ENCODE results near the gene C4BPA.

C4BPA gene

DNA sequence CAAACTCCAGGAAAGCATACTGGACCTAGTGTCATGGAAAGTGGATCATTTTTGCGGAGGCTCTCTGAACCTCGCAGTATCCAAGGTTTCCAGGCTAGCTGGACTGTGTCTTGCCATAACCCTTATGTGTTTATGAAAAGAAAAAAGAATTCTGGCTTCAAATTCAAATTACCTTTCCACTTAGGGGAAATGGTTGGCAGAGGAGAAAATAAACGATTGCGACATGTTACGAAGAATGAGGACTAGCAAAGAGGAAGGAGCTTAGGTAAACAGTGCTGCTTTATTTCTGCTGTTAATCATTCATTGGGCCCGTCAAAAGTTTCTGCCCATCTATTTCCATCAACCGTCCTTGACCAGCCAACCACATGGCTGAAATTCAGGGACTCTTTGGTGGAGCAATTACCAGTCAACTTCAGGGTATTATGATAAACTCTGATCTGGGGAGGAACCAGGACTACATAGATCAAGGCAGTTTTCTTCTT is at the start of gene C4BPA:
Gene C4BPA (plus strand): TSS at position 342 of the 482 bp plus-strand sequence. CDS start 8,793 bp downstream, outside the sequence.
- TF ChIP-seq, protein P1, sequence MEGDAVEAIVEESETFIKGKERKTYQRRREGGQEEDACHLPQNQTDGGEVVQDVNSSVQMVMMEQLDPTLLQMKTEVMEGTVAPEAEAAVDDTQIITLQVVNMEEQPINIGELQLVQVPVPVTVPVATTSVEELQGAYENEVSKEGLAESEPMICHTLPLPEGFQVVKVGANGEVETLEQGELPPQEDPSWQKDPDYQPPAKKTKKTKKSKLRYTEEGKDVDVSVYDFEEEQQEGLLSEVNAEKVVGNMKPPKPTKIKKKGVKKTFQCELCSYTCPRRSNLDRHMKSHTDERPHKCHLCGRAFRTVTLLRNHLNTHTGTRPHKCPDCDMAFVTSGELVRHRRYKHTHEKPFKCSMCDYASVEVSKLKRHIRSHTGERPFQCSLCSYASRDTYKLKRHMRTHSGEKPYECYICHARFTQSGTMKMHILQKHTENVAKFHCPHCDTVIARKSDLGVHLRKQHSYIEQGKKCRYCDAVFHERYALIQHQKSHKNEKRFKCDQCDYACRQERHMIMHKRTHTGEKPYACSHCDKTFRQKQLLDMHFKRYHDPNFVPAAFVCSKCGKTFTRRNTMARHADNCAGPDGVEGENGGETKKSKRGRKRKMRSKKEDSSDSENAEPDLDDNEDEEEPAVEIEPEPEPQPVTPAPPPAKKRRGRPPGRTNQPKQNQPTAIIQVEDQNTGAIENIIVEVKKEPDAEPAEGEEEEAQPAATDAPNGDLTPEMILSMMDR (IDR thresholded peaks at IDR 0.05): no peak

DNA sequence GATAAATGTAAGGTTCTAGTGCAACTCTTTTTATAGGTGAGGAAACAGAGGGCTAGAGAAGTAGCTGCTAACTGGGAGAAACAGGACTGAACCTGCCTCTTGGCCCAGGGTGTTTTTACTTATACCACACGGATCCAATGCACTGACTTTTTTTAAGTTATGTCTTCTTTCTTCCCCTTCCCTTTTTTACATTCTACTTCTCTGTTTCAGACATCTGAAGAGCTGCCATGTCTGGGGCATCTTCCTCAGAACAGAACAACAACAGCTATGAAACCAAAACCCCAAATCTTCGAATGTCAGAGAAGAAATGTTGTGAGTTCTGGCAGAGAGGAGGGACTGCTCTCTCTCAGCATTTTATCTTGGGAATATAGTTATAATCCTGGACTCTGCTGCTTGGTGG is 49.5 kb upstream of the C4BPA start:
- TF ChIP-seq, protein P1 (IDR thresholded peaks at IDR 0.05): no peak

DNA sequence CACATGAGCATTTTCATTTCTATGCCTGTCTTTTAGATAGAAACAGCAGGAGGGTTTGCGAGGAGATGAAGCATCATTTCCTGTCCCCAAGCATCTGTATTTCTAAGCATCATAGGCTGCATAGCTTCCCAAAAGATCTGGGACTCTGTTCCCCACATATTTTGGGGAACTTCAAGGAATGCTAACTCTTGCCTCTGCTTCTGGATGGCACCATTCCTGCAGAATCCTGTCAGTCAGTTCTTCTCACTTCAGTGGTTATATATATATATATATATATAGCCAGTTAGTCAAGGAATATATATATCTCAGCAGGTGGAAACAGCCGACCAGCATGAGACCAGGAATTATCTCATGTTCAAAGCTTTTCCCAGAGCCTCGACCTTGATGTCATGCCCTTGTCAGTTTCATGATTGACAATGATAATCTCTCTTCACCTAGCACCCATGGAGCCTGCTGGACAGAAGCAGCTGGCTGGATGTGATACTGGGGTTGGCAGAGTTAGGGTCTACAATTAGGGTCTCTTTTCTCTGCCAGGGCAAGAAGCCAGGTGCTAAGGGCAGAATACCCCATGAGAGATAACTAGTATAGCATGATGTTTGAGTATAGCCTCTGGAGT is 48.5 kb upstream of the C4BPA start:
- TF ChIP-seq, protein P1 (IDR thresholded peaks at IDR 0.05): no peak

DNA sequence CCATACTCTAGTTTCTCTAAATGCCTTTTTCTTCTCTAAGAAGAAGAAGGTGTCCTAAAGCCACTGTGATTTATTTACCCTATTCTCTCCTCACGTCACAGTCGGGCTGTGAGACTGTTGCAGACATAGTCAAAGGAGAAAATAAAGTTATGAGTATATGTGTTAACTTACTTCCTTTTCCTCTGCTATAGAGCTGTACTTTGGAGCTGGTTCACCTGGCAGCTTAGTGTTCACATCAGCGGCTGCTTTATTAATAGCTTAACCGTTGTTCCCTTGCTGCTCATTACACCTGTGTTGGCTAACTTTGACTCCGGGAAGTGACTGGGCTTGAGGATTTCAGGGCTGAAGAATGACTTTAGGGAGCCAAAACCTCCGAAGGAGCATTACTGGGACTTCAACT is 47.4 kb upstream of the C4BPA start:
- TF ChIP-seq, protein P1 (IDR thresholded peaks at IDR 0.05): no peak

DNA sequence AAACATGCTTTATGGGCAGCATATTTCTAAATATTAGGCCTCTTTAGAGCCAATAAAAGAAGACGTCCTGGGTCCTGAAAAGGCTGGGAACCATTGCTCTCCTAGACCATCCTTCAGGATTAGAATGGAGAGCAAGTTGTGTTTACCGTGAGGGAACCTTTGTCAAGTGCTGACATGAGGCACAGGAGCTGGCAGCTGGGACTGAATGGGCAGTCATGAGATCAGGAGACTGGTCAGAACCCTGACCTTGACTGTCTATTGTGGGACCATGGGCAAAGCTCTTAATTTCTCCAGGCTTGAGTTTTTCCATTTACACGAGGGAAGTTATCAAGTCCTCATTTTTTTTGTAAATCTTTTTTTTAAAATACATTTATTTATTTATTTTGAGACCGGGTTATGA is 45.8 kb upstream of the C4BPA start:
- TF ChIP-seq, protein P1 (IDR thresholded peaks at IDR 0.05): no peak

DNA sequence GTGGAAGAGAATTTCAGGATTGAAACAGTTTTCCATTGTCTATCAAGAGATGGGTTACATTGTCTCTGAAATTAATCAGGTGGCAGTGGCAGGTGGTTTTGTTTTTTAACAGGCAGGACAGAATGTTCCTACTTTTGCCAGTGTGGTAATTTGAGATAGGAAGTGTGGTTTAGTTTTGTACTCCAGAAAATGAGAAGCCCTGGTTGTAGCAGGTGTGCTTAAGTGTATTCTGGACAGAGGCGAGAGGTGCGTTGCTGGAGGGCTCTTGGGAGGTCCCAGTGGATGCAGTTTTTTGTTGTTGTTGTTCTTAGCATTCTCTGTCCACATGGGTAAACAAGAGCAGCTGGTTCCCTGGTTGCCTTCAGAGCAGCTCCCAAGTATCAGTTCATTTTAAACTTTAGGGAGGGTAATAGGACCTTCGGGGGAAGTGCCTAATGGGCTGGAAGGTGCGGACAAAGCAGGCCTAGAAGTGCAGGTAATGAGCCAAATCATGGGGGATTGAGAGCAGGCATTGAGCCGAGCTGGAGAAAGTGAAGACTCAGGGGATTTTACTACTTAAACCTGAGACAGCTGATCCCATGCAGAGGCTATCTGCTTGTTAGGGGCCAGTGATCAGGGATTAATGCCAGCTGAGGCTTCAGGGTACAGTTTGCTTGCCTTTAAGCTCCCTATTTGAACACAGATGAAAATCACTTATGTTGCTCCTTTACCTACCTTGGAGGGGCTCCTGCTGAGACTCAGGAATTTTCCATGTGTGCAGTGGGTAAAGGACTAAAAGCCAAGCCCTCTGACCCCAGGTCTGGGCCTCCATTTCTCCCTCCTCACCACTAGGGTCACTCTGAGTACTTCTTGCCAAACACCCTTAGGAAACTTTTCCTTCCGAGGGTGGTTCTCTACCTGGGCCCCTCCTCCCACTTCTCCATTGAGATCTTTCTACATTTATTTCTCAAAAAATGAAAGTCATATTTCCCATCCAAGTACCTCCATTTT is 44.9 kb upstream of the C4BPA start:
- TF ChIP-seq, protein P1 (IDR thresholded peaks at IDR 0.05): no peak

DNA sequence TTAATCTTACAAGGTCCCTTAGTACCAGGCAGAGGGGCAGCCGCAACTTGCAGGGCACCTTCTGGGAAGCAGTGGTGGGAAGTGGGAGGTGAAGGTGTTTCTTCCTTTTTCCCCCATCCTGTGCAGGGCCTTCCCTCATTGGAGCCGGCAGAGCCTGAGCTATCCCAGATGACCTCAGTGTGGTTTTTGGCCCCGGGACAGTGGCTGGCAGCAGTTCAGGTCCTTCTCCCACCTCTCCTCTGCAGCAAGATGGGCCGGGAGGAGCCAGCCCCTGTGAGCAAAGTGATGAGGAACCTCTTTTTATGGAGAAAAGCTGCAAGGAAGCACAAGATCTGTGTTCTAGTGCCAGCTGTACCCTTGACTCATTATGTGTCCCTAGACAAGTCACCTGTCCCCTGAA is 44.2 kb upstream of the C4BPA start:
- TF ChIP-seq, protein P1 (IDR thresholded peaks at IDR 0.05): no peak

Measured in LNCAP (cell line).